C4-2B (cell line): ENCODE results near the gene WTAP.

Experiments
- CTCF ChIP-seq: fragments of 450-650 bp; conservative IDR thresholded peaks from 2 replicates; pipeline ENCODE4 v1.5.1; 2017; ENCODE audit warnings: mild to moderate bottlenecking
- ZFX ChIP-seq: fragments of 450-650 bp; IDR thresholded peaks from 2 replicates; pipeline ENCODE4 v1.6.1; 2017

GRCh38 chr6:159736908-159737307 is 9.6 kb downstream of the WTAP start:
- TF ChIP-seq CTCF (no peak), ZFX (no peak)
